Measurements from ENCODE around the gene BARX1.
"Not testable (repeated sequence)": the region's sequence is repeated elsewhere in the genome, so short reads cannot be mapped to it uniquely, and the experiment has no call there.

BARX1 gene

DNA sequence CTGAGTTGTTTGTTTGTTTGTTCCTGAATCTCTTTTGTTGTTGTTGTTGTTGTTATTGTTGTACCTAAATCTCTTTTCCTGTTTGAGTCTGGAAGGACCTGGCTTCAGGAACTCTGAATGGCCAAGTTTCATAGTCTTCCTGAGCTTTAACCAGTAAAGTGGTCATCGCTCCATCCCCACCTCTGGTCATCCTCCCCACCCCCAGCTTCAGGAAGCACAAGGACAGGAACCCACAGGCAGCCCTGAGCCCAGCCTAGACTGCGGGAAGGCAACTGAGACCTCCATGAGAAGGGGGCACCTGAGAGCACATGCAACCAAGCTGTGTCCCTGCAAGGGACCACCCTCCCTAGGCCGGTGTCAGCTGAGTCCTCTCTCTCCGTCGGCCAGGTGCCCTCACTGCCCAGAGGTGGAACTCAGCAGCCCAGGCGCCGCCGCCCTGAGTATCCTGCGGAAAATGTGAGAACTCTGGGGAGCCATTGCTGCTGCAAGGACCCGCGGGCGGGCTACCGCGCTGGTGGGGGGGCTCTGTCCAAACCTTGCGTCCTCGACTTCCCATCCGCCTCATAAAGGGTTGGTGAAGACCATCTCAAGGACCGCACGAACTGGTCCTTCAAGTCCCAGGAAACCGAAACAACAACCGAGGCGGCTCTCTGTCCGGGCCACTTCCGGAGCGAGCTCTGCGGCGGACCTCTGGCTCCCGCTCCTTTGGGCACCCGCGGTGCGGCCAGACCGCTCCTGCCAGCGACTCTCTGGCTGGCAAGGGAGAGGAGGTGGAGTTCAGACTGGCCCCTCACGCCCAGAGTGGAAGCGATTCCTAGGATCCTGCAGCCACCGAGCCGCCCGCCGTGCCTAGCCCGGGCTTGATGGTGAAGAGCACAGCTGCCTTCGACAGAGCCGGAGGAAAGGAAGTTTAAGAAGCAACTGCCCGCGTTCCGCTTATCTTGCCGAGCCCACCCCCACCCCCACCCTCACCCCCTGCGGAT is 4.2 kb downstream of the BARX1 start:
- DNase-seq = no peak

DNA sequence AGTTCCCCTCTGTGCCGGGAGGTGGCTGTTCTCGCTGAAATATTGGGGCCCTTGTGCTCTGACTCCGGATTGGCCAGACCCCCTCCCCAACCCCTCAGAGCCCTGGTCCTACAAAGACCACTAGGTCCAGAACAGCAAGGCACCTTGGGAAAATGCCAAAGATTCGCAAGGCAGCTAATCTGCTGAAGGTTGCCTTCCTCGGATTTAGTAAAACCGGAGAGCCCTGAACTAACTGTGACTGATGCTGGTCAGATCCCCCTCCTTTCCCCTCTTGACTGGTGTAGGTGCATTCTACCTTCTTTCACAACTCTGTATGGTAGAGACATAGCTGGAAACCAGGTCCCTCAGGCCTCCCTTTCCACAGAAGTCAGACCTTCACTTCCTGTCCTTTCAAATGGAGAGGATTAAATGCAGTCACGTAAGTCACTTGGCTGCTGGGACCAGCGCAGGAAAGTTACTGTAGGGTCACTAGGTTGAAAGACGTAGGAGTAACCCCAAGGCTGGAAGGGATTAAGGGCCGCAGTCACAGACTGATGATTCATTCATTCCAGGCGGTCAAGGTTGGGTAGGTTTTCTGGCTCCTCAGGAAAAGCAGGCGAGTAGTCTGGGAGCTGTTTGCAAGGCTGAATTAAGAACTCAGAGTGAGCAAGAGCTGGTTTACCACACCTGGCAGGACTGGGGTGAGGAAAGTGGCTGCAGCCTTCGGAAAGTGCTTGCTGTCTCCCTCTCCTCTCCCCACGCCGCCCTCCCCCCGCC is 5.3 kb downstream of the BARX1 start:
- no peak for DNase-seq

DNA sequence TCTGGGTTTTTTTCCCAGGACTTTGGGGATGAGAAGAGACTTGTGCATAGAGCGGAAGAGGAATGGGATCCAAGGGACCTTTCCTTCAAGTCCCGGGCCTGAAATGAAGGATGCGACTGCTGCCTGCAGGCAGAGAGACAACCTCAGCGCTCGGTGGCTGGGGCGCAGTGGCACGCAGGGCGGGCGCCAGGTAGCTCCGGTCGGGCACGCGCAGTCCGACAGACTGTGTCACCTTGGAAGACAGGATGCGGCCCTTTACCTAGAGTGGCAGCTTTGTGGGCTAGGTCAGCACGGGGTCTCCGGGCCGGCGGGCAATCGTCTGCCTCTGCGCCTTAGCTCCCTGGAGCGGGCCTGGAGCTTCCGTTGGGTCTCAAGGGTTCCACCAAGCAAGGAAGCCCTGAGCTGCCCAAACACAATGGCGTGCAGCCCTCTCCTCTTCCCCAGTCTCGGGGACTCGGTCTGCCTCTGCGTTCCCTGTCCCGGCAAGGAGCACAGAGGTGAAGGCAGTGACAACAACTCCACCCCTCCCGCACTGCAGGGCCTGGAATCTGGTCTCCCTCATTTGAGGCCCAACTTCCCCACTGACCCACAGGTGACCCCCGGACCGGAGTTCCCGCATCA is 6.0 kb downstream of the BARX1 start:
- DNase-seq = no peak

DNA sequence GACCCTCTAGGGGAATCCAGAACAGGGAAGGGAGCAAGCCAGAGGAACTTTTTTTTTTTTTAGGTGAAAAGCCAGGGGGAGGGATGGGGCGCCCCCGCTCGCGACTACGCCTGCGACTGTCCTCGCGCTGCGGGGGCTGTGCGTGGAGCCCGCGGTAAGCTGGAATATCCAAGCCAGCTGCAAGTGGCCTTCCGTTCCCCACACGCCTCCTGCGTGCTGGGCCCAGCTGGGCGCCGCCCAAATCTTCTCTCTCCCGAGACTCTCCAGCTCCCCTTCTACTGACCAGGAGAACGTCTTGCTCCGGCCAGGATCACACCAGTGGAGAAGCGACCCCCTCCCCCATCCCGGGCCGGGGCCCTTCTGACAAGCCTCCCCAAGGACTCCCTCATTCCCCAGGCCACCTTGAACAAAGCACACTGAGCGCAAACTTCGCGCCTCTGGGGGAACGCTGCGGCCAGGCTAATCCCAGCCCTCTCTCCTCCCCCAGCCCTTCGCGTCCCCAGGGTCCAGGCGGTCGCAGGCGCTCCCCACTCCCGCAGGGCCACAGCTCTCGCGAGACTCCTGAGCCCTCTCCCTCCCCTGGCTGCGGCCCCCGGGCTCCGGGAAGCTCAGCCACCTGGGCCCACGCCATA is 6.6 kb downstream of the BARX1 start:
- DNase-seq = no peak

DNA sequence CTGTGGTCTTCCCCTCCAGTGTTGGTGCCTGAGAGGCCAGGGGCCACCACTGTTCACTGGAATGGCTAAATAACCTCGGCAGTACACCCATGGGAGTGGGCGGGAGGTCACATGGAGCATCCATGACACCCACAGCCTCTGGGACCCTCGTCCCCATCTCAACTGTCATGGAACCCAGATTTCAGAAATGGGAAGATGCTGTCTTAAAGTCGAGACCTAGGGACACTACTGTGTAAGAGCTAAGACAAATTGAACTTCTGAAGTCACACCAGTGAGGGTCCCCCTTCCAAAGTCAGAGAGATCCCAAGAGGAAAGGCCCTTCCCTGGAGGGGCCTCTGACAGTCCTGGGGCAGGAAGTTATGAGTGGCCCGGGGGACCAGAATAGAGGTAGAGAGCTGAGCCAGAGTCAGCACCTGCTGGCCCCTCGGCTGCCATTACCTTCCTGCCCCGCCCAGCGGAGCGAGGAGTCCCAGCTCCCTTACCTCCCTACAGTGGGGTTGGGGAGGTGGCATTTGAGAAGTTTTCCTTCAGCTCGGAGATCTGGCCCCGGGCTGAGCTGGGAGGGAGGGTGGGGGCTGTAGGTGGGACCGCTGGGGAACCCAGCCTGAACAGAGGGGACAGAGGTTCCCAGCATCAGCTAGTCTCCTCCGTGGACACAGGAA is 7.6 kb downstream of the BARX1 start:
- DNase-seq = no peak

DNA sequence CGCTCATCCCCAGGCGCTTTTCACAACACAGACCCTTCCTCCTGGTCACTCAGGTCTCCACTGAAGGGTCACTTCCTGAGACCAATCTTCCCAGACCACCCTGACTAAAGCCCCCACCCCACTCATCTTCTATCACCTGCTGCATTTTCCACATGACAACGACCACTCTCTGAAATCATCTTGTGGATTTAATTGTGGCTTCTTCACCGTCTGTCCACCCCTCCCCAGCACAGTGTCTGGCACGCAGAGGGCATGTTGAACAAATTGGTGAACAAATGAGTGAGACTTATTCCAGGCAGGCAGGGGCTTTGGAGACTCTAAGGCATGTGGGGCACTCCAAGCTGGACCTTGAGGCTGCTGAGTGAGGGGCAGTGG is 8.8 kb downstream of the BARX1 start:
- no peak for DNase-seq

DNA sequence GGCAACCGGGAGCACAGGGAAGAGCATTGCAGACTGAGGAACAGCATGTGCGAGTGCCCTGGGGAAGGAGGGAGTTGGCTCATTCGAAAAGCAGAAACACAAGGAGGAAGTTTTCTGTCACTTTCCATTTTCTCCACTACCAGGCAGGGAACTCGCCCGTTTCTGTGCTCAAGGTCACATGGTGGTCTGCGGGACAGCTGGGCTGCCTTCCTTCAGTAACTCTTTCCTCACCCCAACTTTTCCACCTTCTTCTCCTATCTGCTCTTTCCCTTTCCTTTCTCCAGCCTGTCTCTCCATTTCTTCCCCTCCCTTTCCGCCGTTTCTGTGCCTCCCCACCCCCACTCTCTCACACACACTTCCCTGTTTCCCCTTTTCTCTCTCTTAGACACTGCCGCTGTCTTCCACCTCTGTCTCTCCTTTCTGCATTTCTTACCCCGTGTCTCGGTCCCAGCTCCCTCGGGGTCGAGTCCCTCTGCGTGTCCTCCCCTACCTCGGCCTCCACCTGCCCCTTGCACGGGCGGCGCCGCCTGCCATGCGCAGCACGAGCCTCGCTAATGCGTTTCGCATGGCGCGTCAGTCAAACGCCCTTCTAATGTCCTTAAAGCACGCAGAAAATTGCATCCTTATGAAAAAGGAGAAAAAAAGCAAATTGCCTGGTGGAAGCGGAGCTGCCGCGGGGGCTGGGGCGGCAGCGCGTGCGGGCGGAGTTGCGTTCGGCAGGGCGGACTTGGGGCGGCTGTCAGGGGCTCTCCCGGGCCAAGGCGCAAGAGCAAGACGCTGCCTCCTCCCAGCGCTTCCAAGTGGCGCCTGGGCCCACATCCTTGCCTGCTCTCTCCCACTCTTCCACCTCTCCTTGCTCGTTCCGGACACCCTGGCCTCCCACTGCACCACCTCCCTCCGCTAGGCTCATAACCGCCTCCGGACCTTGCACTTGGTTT is 9.5 kb downstream of the BARX1 start:
- DNase-seq = no peak

DNA sequence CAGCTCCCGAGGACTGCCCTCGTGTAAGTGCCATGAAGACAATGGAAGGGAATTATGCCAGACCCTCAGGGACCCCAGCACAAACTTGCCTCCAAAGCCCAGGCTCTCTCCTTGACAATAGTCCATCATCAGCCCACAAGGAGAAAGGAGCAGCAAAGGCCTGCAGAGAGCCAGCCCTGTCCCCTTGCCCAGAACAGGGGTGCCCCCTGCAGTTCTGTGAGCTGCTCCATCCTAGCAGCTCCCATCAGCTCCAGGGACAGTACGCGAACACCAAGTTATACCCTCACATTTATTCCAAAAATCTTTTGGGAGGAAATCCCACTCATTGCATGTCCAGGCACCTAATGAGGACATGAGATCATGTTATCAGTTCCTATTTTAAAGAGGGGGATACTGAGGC is 11.1 kb downstream of the BARX1 start:
- no peak for DNase-seq

DNA sequence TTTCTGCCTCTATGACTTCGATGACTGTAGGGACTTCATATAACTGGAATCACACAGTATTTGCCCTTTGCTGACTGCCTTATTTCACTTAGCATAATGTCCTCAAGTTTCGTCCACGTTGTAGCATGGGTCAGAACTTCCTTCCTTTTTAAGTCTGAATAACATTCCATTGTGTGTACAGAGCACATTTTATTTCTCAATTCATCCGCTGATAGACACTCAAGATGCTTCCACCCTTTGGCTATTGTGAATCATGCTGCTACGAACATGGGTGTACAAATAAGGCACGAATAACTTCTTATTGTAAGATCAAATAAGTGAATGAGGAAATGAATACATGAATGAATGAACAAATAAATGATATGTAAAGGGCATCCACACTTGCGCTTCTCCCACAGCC is 13.0 kb downstream of the BARX1 start:
- DNase-seq = no peak

DNA sequence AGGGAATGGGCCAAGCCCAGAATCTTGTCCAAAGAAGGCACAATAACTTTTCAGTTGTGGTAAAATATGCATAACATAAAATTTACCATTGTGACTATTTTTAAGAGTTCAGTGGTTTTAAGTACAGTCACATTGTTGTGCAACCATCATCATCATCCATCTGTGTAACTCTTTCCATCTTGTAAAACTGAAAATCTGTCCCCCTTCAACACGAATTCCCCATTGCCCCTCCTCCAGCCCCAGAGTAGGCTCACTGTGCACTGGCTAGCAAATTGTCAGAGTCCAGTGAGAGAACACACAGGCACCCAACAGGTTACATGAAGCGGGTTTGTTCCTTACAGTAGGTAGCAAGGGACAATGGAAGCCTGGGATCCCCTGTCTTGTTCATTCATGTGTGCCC is 13.7 kb downstream of the BARX1 start:
- peak; percentile 25 for DNase-seq

DNA sequence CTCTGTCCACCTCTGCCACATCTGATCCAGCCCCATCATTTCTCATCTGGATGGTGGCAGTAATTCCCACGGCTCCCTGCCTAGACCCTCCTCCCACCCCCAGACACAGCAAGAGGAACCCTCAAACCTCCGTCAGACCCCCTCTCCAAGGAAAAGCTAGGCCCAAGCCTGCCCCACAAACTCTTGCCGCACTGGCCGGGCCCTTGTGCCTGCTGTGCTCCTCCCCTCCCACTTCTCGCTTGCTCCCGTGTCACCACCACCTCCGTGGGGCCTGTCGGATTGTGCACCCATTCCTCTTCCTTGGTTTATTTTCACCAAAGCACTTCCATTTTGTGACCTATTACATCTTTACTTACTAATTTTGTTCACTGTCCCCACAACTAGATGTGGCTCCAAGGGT is 14.2 kb downstream of the BARX1 start:
- DNase-seq = no peak

DNA sequence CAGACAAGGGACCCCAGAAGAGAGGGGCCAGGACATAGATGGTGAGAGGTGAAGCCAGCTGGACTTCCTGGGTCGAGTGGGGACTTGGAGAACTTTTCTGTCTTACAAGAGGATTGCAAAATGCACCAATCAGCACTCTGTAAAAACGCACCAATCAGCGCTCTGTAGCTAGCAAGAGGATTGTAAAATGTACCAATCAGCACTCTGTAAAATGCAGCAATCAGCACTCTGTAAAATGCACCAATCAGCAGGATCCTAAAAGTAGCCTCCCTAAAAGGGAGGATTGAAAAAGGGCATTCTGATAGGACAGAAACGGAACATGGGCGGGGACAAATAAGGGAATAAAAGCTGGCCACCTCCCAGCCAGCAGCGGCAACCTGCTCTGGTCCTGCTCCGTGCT is 15.6 kb downstream of the BARX1 start:
- not testable (repeated sequence) for DNase-seq

DNA sequence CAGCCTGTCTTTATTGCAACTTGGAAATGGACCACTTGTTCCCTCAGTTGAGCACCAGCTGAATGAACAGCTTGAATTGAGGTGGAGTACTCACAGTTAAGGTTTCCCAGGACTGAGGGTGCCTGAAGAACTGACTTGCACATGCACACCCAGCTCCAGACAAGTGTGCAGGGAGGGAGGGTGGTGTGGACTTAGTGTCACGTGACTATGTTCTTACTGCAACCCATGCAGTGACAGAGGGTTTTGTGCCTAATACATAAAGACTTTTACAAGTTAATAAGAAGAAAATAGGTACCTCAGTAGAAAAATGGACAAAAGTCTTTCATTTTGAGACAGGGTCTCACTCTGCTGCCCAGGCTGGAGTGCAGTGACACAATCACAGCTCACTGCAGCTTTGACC is 18.0 kb downstream of the BARX1 start:
- DNase-seq = no peak

DNA sequence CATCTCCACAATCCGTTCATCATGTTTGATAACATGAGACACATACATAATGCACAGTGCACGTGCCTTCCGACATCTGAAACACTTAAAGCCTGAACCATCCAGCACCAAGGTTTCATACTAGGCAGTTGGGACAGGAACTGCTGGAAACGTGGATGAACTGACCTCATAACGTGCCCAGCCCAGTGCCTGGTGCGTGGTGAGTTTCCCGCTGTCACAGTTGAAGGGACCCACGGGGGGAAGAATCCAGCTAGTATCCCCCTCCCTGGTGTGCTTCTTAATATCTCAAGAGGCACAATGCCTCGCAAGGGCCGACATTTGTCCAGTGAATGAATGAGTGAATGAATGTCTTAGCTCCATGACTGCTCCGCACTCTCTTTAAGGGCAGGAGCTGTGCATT is 23.2 kb downstream of the BARX1 start:
- DNase-seq = no peak

DNA sequence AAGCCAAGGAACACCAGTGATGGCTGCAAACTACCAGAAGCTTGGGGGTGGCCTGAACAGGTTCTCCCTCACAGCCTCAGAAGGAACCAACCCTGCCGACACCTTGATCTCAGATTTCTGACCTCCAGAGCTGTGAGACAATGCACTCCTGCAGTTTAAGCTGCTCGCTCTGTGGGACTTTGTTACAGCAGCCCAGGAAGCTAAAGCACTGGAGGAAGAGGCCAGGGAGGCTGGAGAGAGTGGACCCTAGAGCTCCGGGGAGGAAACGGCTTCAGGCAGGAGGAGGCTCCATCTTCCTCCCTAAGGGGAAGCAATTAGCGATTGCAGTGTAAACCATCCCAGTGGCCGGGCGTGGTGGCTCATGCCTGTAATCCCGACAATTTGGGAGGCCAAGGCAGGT is 25.1 kb downstream of the BARX1 start:
- no peak for DNase-seq

DNA sequence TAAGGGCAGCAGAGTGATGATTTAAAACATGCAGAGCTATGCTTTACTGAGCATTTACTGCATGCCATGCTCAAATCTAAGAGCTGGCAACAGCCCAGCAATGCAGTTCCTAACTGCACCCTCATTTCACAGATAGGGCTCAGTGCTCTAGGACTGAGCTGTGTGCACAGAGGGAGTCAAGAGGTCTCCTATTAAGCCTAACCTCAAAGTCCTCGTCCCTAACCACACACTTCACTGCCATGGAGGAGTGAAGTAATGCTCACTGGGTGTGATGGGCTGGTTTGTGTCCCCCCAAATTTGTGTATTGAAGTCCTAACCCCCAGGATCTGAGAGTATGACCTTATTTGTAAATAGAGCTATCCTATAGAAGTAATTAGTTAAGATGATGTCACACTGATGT is 25.9 kb downstream of the BARX1 start:
- no peak for DNase-seq

DNA sequence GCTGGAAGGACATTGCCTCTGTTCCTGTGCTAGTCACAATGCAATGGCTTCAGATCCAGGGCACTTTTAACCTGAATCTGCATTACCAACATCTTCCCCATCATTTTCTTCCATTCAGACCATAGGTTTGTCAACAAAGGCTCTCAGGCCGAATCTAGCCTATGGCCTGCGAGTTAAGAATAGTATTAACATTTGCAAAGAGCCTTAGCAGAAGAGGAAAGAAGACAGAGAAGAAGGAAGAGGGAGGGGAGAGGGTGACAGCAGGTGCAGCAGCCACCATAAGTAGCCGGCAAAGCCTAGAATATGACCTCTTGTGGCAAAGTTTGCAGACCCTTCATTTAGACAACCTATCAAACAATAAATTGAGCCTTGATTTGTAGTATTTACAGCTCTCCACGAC is 32.6 kb downstream of the BARX1 start:
- DNase-seq = no peak

DNA sequence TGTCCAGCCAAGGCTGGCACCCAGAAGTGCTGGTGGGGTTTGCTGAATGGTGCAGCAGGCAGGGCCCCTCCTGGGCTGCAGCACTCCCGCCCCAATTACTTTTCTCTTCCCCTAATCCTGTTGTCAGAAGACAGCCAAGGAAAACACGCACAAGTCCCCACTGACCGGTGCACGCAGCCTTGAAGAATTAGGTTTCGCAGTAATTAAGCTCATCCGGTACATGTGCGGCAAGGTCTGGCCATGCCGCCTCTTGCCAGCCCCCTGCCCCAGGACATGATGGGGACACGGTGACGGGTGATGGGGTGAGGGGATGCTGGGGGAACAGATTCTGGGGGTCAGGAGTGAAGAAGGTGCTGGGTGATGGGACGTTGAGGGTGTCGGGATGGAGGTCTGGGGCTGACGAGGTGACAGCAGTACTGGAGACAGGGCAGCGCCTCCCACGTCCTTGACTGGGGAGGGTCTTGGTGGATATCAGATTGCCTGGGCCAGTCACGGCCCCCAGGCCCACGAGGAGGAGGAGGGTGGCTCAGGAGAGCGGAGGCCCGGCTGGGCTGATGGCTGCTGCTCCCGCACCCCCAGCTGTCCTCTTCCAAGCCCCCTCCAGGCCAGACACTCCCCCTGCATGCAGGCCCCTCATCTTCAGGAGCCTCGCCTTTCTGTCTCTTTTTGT is 34.9 kb downstream of the BARX1 start:
- DNase-seq = no peak

DNA sequence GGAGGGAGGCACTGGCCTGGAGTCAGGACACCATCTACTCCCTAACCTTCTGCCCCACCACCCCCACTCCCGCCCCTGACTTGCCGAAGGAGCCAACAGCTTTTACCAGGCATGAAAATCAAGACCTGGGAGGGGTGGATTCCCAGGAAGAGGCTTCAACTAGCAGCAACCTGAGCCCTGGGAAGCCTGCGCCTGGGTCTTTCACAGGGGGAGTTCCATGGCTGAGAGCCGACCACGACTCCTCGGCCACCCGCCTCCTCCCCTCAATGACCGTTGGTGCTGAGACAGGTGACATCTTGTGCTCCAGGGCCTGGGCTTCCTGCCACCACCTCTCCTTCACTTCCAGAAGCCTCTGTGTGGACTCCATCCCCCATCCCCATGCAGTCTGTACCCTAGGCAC is 37.1 kb downstream of the BARX1 start:
- DNase-seq = no peak

DNA sequence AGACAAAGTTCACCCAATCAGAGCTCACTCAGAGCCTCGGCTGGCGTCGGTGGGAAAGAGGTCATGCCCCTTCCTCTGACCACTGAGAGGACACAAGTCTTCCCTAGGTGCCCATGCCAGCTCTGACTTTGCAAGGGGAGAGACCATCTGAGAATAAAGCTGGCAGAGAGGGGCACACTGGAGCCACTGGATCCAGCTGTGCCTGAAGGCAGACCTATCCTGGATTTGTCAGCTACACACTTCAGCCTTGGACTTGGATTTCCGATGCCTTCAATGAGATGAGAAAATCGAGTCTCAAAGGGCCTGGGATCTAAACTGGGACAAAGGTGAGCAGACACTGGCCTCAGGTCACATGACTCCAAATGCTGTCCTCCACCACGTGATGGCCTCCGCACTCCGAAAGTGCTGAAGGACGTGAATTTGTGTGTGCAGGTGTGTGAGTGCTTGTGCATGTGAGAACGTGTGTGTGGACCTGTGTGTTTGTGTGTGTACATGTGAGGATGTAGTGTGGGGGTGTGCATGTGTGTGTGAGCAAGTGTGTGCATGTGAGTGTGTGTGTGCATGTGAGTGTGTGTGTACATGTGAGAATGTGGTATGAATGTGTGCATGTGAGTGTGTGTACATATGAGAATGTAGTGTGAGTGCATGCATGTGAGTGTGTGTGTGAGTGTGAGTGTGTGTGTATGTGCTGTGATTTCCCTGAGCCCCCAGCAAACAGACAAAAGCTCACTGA is 37.9 kb downstream of the BARX1 start:
- no peak for DNase-seq

Data from SIG-M5 (cell line).